Trophoblast cell (in vitro differentiated cells and primary cell): ENCODE measurements around the gene KRTAP4-4.
"Not testable (repeated sequence)": the region's sequence is repeated elsewhere in the genome, so short reads cannot be mapped to it uniquely, and the experiment has no call there.

ENCODE experiments used
- DNase-seq, 2 donors: peaks; one replicate each; pipeline ENCODE4 v3.0.0-alpha.2; 2016
- H2AFZ ChIP-seq: 2 replicates; pipeline ENCODE4 v1.6.1; 2013; ENCODE audit warnings: low read length, moderate library complexity, mild to moderate bottlenecking; ENCODE audit not compliant: insufficient read depth, poor library complexity
- H2AK5ac ChIP-seq: 2 replicates; pipeline ENCODE4 v1.6.1; 2013; ENCODE audit warnings: mild to moderate bottlenecking, low read length
- H2BK120ac ChIP-seq: 2 replicates; pipeline ENCODE4 v1.6.1; 2013; ENCODE audit warnings: low read length, mild to moderate bottlenecking, moderate library complexity; ENCODE audit not compliant: insufficient read depth, poor library complexity
- H2BK12ac ChIP-seq: 2 replicates; pipeline ENCODE4 v1.6.1; 2013; ENCODE audit warnings: mild to moderate bottlenecking, low read length, moderate library complexity
- H2BK5ac ChIP-seq: 2 replicates; pipeline ENCODE4 v1.6.1; 2013; ENCODE audit warnings: low read length, low read depth, moderate library complexity, mild to moderate bottlenecking; ENCODE audit not compliant: poor library complexity
- H3K14ac ChIP-seq: 2 replicates; pipeline ENCODE4 v1.6.1; 2013; ENCODE audit warnings: mild to moderate bottlenecking, low read length
- H3K18ac ChIP-seq: 2 replicates; pipeline ENCODE4 v1.6.1; 2013; ENCODE audit warnings: mild to moderate bottlenecking, low read length
- H3K23ac ChIP-seq: 2 replicates; pipeline ENCODE4 v1.6.1; 2013; ENCODE audit warnings: low read length
- H3K27ac ChIP-seq: 2 replicates; pipeline ENCODE4 v1.5.1; 2013; ENCODE audit warnings: low read depth, mild to moderate bottlenecking, inconsistent platforms, low read length, moderate library complexity
- H3K27me3 ChIP-seq: 2 replicates; pipeline ENCODE4 v1.6.1; 2013; ENCODE audit warnings: inconsistent platforms, mild to moderate bottlenecking, low read length, moderate library complexity; ENCODE audit not compliant: insufficient read depth
- H3K36me3 ChIP-seq, 2 experiments: 1 replicate in 1 of 2; 2 replicates in 1 of 2; pipeline ENCODE4 v1.6.1; 2013; ENCODE audit warnings: low read length in 2 of 2, mild to moderate bottlenecking in 2 of 2, moderate library complexity in 1 of 2; ENCODE audit not compliant: insufficient read depth in 2 of 2, control insufficient read depth in 1 of 2
- H3K4ac ChIP-seq: 2 replicates; pipeline ENCODE4 v1.6.1; 2013; ENCODE audit warnings: low read depth, mild to moderate bottlenecking, low read length, moderate library complexity
- H3K4me1 ChIP-seq, 2 experiments: 1 replicate in 1 of 2; 2 replicates in 1 of 2; pipeline ENCODE4 v1.6.1; 2013; ENCODE audit warnings: low read length in 2 of 2, mild to moderate bottlenecking in 2 of 2, moderate library complexity in 1 of 2; ENCODE audit not compliant: insufficient read depth in 2 of 2, control insufficient read depth in 1 of 2
- H3K4me2 ChIP-seq: 2 replicates; pipeline ENCODE4 v1.6.1; 2013; ENCODE audit warnings: inconsistent platforms, mild to moderate bottlenecking, low read length, moderate library complexity
- H3K4me3 ChIP-seq: 2 replicates; pipeline ENCODE4 v1.5.1; 2013; ENCODE audit warnings: mild to moderate bottlenecking, low read depth, low read length, inconsistent platforms
- H3K79me1 ChIP-seq: one replicate; pipeline ENCODE4 v1.6.1; 2013; ENCODE audit warnings: low read length
- H3K79me2 ChIP-seq: 2 replicates; pipeline ENCODE4 v1.6.1; 2013; ENCODE audit warnings: low read length, mild to moderate bottlenecking; ENCODE audit not compliant: control insufficient read depth, insufficient read depth, poor library complexity
- H3K9ac ChIP-seq: 2 replicates; pipeline ENCODE4 v1.6.1; 2013; ENCODE audit warnings: mild to moderate bottlenecking, low read length
- H3K9me3 ChIP-seq: 2 replicates; pipeline ENCODE4 v1.6.1; 2013; ENCODE audit warnings: low read depth, mild to moderate bottlenecking, control low read depth, inconsistent platforms, low read length; ENCODE audit not compliant: insufficient read depth
- H4K12ac ChIP-seq: 2 replicates; pipeline ENCODE4 v1.6.1; 2013; ENCODE audit warnings: low read depth, mild to moderate bottlenecking, low read length, moderate library complexity
- H4K8ac ChIP-seq: 2 replicates; pipeline ENCODE4 v1.6.1; 2013; ENCODE audit warnings: low read depth, mild to moderate bottlenecking, low read length, moderate library complexity
- H4K91ac ChIP-seq: one replicate; pipeline ENCODE4 v1.6.1; 2013; ENCODE audit warnings: low read depth, mild to moderate bottlenecking, low read length, moderate library complexity
- WGBS: extraction: QIAGEN DNeasy Blood & Tissue Kit; methylation state at CpG from one replicate; pipeline ENCODE4 v1.1.7; 2013; ENCODE audit warnings: missing lambda C conversion rate; ENCODE audit not compliant: insufficient read length, insufficient coverage; ENCODE audit errors: extremely low coverage; 5-methylcytosine and 5-hydroxymethylcytosine counted together

Gene KRTAP4-4

DNA sequence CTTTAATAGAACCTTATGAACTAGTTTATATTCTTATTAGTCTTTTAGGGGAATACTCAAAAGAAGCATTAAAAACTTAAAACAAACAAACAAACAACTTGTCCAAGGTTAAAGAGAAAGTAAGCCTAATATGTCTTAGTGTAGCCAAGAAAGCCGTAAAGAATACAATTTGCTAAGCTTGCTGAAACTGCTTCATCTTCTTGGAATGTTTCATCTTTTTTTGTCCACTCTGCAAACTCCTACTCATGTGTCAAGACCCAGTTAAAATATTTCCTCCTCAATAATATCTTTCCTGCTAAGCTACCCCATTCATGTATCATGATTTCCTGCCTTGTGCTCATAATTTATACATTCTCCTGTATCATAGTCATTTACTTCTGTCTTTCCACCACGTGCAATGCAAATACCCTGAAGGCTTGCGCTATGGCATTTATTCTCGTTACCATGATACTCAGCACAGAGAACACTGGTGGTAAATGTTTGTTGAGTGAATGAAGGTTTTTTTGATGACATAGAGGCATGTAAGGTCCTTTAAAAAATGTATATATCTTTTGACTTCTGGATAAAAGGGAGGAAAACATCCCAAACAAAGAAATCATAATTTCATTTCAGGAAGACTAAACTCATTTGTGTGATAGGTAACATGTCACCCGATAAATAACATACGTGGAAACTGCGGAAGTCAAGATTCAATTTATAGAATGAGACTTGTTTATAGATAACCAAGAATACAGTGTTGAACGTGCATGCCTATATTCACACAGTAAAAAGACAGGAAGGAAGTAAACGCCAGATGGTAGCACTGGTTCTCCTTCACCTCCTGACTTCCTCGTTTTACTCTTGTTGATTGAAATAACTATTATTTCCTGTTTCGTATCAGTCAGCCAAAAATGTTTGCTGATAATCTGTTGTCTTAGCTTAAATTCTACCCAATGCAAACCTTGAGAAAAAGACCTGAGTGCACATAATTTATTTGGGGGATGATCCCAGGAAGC is 40.6 kb downstream of the KRTAP4-4 start:
- DNase-seq = peak; percentile 18 to 47
- WGBS = no CpG with 5 or more reads among the region's 11 CpGs
- H4K12ac ChIP-seq = not testable (repeated sequence)

DNA sequence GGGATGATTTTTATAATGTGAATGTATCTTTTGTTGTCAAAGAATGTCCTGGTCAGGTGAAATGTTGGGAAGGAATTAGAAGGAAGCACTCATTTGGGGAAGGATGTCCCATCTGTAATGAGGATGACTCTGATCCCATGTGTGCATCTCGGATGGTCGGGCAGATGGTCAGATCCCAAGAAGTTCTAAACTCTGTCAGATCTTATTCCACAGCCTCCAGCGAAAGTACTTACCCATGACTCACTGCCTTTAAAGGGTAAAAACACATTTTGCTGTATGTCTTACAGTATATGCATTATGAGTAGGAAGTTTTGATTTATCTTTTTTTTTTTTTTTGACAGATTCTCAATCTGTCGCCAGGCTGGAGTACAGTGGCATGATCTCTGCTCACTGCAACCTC is 41.8 kb downstream of the KRTAP4-4 start:
- WGBS = no CpG with 5 or more reads among the region's 4 CpGs
- Histone ChIP-seq H3K4me1 (no peaks in the 10 kb centered on the region), H3K4me2 (no peak overlapping the region), H3K14ac (no peak overlapping the region), H2AK5ac (no peak overlapping the region), H3K79me2 (no peaks in the 10 kb centered on the region), H3K36me3 (no peaks in the 10 kb centered on the region), H3K18ac (no peak overlapping the region), H3K79me1 (no peaks in the 10 kb centered on the region), H4K12ac (no peak overlapping the region), H2BK120ac (no peak overlapping the region), H3K27me3 (no peaks in the 10 kb centered on the region), H3K4me3 (no peak overlapping the region), H2BK5ac (no peak overlapping the region), H2AFZ (no peak overlapping the region), H2BK12ac (no peak overlapping the region), H3K9ac (no peak overlapping the region), H3K9me3 (peaks cover 4% of the 10 kb centered on the region), H4K91ac (no peak overlapping the region), H3K27ac (no peak overlapping the region), H3K23ac (no peak overlapping the region), H3K4ac (no peak overlapping the region), H4K8ac (no peak overlapping the region)
- DNase-seq = no peak

More for the DNA sequence above, 40.6 kb downstream of the KRTAP4-4 start:
- H3K9me3 ChIP-seq, H3K79me1 ChIP-seq, H3K23ac ChIP-seq, H3K79me2 ChIP-seq, H3K36me3 ChIP-seq, H4K8ac ChIP-seq, H3K4me3 ChIP-seq, H3K27me3 ChIP-seq, H4K91ac ChIP-seq, H2BK120ac ChIP-seq, H3K4ac ChIP-seq, H3K27ac ChIP-seq, H2AFZ ChIP-seq, H3K4me2 ChIP-seq, H2BK12ac ChIP-seq, H3K9ac ChIP-seq, H3K4me1 ChIP-seq, H2BK5ac ChIP-seq, H3K14ac ChIP-seq, H3K18ac ChIP-seq, H2AK5ac ChIP-seq: not testable (repeated sequence)

DNA sequence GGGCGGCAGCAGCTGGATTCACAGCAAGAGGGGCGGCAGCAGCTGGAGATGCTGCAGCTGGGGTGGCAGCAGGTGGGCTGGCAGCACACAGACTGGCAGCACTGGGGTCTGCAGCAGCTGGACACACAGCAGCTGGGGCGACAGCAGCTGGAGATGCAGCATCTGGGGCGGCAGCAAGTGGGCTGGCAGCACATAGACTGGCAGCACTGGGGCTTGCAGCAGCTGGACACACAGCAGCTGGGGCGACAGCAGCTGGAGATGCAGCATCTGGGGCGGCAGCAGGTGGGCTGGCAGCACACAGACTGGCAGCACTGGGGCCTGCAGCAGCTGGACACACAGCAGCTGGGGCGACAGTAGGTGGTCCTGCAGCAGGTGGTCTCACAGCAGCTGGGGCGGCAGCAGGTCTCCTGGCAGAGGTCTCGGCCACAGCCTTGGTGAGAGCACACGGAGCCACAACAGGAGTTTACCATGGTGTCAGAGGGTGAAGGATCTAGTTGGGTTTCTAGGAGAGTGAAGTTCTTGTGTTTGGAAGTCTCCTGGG is 42.6 kb downstream of the KRTAP4-4 start, which contains the start of gene KRTAP4-11:
KRTAP4-11 (minus strand) TSS at position 528 of the 541 bp plus-strand sequence; CDS start at position 470, 58 bp downstream.
- not testable (repeated sequence) for H3K23ac ChIP-seq, H3K27ac ChIP-seq, H3K79me1 ChIP-seq, DNase-seq, H2BK120ac ChIP-seq, H3K4me1 ChIP-seq, H4K91ac ChIP-seq, H3K4me2 ChIP-seq, H3K4ac ChIP-seq, H3K14ac ChIP-seq, H3K9ac ChIP-seq, H2AFZ ChIP-seq, H3K27me3 ChIP-seq, H3K18ac ChIP-seq, H2AK5ac ChIP-seq, H2BK12ac ChIP-seq, H2BK5ac ChIP-seq, H3K9me3 ChIP-seq, H3K4me3 ChIP-seq, H4K8ac ChIP-seq, H4K12ac ChIP-seq, H3K36me3 ChIP-seq, H3K79me2 ChIP-seq
- no CpG with 5 or more reads among the region's 10 CpGs for WGBS

DNA sequence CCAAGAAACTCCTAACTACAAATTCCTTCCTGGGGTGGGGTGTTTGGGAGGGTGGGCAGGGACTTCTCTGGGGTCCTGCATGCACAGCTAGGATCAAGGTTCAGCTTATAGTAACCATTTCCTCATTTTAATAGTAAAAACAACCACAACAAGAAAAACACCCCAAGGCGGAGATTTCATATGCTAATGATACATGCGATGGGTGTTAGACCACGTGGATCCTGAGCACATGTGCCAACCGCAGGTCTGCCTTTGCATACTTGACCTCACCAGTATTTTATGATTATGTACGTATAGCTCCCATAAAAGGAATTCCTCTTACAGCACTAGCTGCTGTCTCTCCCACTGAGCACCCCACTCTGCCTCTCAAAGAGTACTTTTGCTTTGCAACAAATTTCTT is 44.3 kb downstream of the KRTAP4-4 start:
- Histone ChIP-seq H3K4me2 (no peak overlapping the region), H3K4me1 (no peaks in the 10 kb centered on the region), H4K91ac (no peak overlapping the region), H3K4ac (no peak overlapping the region), H4K12ac (no peak overlapping the region), H3K23ac (no peak overlapping the region), H3K79me2 (no peaks in the 10 kb centered on the region), H2BK12ac (no peak overlapping the region), H3K14ac (no peak overlapping the region), H3K9ac (no peak overlapping the region), H2BK5ac (no peak overlapping the region), H3K27ac (no peak overlapping the region), H3K9me3 (peaks cover 4% of the 10 kb centered on the region), H3K4me3 (no peak overlapping the region), H3K79me1 (no peaks in the 10 kb centered on the region), H3K18ac (no peak overlapping the region), H4K8ac (no peak overlapping the region), H3K36me3 (no peaks in the 10 kb centered on the region), H2AFZ (no peak overlapping the region), H2BK120ac (no peak overlapping the region), H2AK5ac (no peak overlapping the region), H3K27me3 (no peaks in the 10 kb centered on the region)
- no peak for DNase-seq
- WGBS = no CpG with 5 or more reads among the region's 5 CpGs
